H54 (cell line): ENCODE measurements around the gene USP40.
A peak's percentile ranks its signal among the peaks of the same experiment; 100 is the strongest.

Experiments used
- DNase-seq: peaks from one replicate; pipeline ENCODE4 v3.0.0; 2011; ENCODE audit warnings: low spot score, mixed read lengths; ENCODE audit not compliant: insufficient read length
- FAIRE-seq: peaks from 3 replicates; lab custom pipeline; 2011; peaks lifted over from hg19 to GRCh38; lab: Jason Lieb, UNC
- POLR2A ChIP-seq: IDR thresholded peaks from 2 replicates; pipeline ENCODE4 v1.6.1; 2011; ENCODE audit warnings: low read depth, mild to moderate bottlenecking, low read length

The USP40 gene

GRCh38 chr2:233572468-233572867 is 5.9 kb upstream of the USP40 start:
- DNase-seq (no peak), FAIRE-seq (no peak)
- TF ChIP-seq POLR2A: no peak

- no peak for DNase-seq
- no peak for TF ChIP-seq POLR2A
- no peak for FAIRE-seq
Observed at GRCh38 chr2:233571462-233571861, 4.9 kb upstream of the USP40 start.

- FAIRE-seq (no peak), DNase-seq (no peak)
- no peak for TF ChIP-seq POLR2A
Observed at GRCh38 chr2:233571001-233571400, 4.4 kb upstream of the USP40 start.

- TF ChIP-seq POLR2A: no peak
- DNase-seq: no peak
- no peak for FAIRE-seq
Observed at GRCh38 chr2:233565685-233566140, 869 bp downstream of the USP40 start.

GRCh38 chr2:233563663-233564430 is 2.7 kb downstream of the USP40 start:
- FAIRE-seq: no peak
- no peak for DNase-seq
- no peak for TF ChIP-seq POLR2A

- FAIRE-seq (peak; percentile 92), DNase-seq (peak; percentile 12)
Observed at GRCh38 chr2:233556881-233557736, 9.5 kb downstream of the USP40 start.

GRCh38 chr2:233553366-233553765 is 13.2 kb downstream of the USP40 start:
- FAIRE-seq (peak; percentile 23), DNase-seq (no peak)
- no peak for TF ChIP-seq POLR2A

More at GRCh38 chr2:233556881-233557736, 9.5 kb downstream of the USP40 start:
- no peak for TF ChIP-seq POLR2A

GRCh38 chr2:233551491-233551890 is 15.1 kb downstream of the USP40 start:
- DNase-seq (no peak), FAIRE-seq (no peak)
- no peak for TF ChIP-seq POLR2A

- FAIRE-seq (no peak), DNase-seq (no peak)
- no peak for TF ChIP-seq POLR2A
Observed at GRCh38 chr2:233546774-233547173, 19.8 kb downstream of the USP40 start.

- TF ChIP-seq POLR2A: no peak
- FAIRE-seq: no peak
- no peak for DNase-seq
Observed at GRCh38 chr2:233546101-233546500, 20.5 kb downstream of the USP40 start.

- DNase-seq: no peak
- TF ChIP-seq POLR2A: no peak
- no peak for FAIRE-seq
Observed at GRCh38 chr2:233544200-233544610, 22.4 kb downstream of the USP40 start.

- DNase-seq (no peak), FAIRE-seq (no peak)
- TF ChIP-seq POLR2A: no peak
Observed at GRCh38 chr2:233542507-233542906, 24.1 kb downstream of the USP40 start.

- DNase-seq (no peak), FAIRE-seq (no peak)
- no peak for TF ChIP-seq POLR2A
Observed at GRCh38 chr2:233538741-233539140, 27.8 kb downstream of the USP40 start.

GRCh38 chr2:233535271-233535670 is 31.3 kb downstream of the USP40 start:
- no peak for TF ChIP-seq POLR2A
- DNase-seq (no peak), FAIRE-seq (no peak)
